Immature natural killer cell (primary cell): ENCODE data around the gene ASIC5. TPM values are rescaled to one million over a fixed set of nuclear protein-coding genes. Genes with fewer than 3 reads are reported as not detected.

Experiments
- DNase-seq, 3 donors: peaks; one replicate each; pipeline ENCODE4 v3.0.0; 2022; ENCODE audit warnings: mixed read lengths in 1 of 3
- H3K27ac Mint-ChIP-seq, 6 donors: one replicate each; pipeline ENCODE4 v1.8.0; 2020; ENCODE audit warnings: mixed read lengths in 6 of 6, mild to moderate bottlenecking in 5 of 6, inconsistent platforms in 4 of 6, moderate library complexity in 3 of 6
- H3K27me3 Mint-ChIP-seq, 3 donors: one replicate each; pipeline ENCODE4 v1.8.0; 2020 to 2021; ENCODE audit warnings: low read depth in 3 of 3, mild to moderate bottlenecking in 3 of 3, mixed read lengths in 3 of 3, moderate library complexity in 3 of 3, inconsistent platforms in 1 of 3
- H3K36me3 Mint-ChIP-seq, 3 donors: one replicate each; pipeline ENCODE4 v1.8.0; 2020; ENCODE audit warnings: mixed read lengths in 3 of 3, inconsistent platforms in 2 of 3, mild to moderate bottlenecking in 2 of 3
- H3K4me1 Mint-ChIP-seq, 2 donors: one replicate each; pipeline ENCODE4 v1.8.0; 2020; ENCODE audit warnings: inconsistent platforms in 2 of 2, mild to moderate bottlenecking in 2 of 2, mixed read lengths in 2 of 2, moderate library complexity in 1 of 2
- H3K4me3 Mint-ChIP-seq, 5 donors: one replicate each; pipeline ENCODE4 v1.8.0; 2020; ENCODE audit warnings: mild to moderate bottlenecking in 5 of 5, mixed read lengths in 5 of 5, inconsistent platforms in 3 of 5, moderate library complexity in 3 of 5
- H3K9me3 Mint-ChIP-seq, 6 donors: one replicate each; pipeline ENCODE4 v1.8.0; 2020; ENCODE audit warnings: mild to moderate bottlenecking in 6 of 6, mixed read lengths in 6 of 6, inconsistent platforms in 4 of 6, moderate library complexity in 3 of 6
- polyA plus RNA-seq, 3 donors: library from polyadenylated mRNA; unstranded; fragments of 300-500 nt; fragmentation: Illumina TruSeq; gene quantifications; one replicate each; pipeline ENCODE4 v1.2.3, GENCODE V29; 2021

ASIC5 gene
- polyA plus RNA-seq, 3 donors from 2014 or later = not detected

DNA sequence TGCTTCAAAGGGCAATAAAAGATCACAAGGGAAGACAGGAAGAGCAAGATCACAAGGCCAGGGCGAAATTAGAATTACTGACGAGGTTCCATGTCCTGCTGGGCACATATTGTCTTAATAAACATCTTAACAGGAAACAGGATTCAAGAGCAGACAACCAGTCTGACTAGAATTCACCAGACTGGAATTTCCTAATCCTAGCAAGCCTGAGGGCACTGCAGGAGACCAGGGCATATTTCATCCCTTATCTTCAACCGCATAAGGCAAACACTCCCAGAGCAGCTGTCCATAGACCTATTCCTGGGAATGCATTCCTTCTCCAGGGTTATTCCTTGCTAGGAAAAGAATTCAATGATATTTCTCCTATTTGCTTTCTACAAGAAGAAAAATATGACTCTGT is 25.0 kb upstream of the ASIC5 start:
- H3K27me3 Mint-ChIP-seq = peaks cover 0 to 12% (median 2%) of the 10 kb centered on the region in 3 donors
- H3K4me3 Mint-ChIP-seq = no peak overlapping the region
- no peak overlapping the region for H3K27ac Mint-ChIP-seq
- H3K4me1 Mint-ChIP-seq = no peaks in the 10 kb centered on the region
- no peak for DNase-seq
- peaks cover 0 to 8% (median 5%) of the 10 kb centered on the region in 6 donors for H3K9me3 Mint-ChIP-seq
- no peaks in the 10 kb centered on the region for H3K36me3 Mint-ChIP-seq

DNA sequence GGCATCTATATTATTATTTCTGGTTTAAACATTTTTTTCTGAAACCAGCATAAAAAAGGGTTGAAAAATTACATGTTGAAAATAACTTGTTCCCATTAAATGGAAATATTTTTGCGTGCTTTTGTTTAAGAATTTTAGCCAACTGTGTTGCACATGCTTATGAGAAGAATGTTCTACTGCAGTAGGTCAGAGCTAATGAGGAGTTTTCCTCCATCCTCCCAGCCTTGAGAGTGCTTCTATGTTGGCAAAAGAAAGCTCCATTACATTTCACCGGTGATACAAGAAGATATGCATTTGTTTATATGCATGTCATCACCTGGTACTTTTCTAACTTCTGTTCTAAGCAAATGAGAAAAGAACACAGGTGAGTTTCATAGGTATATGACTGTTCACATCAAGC is 23.9 kb upstream of the ASIC5 start:
- no peaks in the 10 kb centered on the region for H3K36me3 Mint-ChIP-seq
- DNase-seq = no peak
- H3K9me3 Mint-ChIP-seq = peaks cover 0 to 8% (median 4%) of the 10 kb centered on the region in 6 donors
- H3K4me1 Mint-ChIP-seq = no peaks in the 10 kb centered on the region
- H3K27ac Mint-ChIP-seq = no peak overlapping the region
- H3K27me3 Mint-ChIP-seq = peaks cover 0 to 12% (median 2%) of the 10 kb centered on the region in 3 donors
- no peak overlapping the region for H3K4me3 Mint-ChIP-seq

DNA sequence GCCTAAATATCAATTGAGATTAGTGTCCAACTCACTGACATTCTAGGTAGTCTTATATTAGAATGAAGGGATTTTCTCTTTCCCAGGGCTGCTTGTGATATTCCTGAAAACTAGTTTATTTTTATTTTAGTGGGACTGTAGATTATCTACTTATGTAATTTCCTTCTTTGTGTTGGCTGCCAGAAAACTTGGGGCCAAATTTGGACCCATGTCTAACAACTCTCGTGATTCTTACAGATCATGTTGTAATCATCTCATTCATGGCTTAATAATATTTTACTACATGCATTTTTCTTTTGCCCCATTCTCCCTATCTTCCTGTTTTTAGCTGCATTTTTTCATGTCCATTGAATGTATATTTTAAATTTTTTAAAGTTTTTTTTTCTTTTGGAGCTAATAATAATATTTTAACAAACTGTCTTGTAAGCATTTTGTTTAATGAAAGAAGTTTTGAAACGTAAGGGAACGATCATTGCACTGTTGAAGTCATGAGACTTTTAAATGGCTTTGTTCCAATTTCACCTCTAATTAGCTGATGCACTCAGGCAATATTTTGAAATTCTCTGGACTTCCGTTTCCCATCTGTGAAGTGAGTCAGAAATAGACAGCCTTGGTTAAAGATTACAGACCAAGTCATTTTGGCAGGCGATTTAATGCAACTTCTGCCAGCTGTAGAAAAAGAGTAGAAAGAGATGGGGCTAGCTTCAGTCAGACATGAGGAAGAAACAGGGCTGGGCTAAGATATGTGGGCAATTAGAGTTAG is 23.1 kb upstream of the ASIC5 start:
- DNase-seq = no peak
- no peak overlapping the region for H3K27ac Mint-ChIP-seq
- H3K27me3 Mint-ChIP-seq = peaks cover 0 to 12% (median 2%) of the 10 kb centered on the region in 3 donors
- H3K36me3 Mint-ChIP-seq = no peaks in the 10 kb centered on the region
- H3K4me3 Mint-ChIP-seq = no peak overlapping the region
- peaks cover 0 to 8% (median 4%) of the 10 kb centered on the region in 6 donors for H3K9me3 Mint-ChIP-seq
- H3K4me1 Mint-ChIP-seq = no peaks in the 10 kb centered on the region

DNA sequence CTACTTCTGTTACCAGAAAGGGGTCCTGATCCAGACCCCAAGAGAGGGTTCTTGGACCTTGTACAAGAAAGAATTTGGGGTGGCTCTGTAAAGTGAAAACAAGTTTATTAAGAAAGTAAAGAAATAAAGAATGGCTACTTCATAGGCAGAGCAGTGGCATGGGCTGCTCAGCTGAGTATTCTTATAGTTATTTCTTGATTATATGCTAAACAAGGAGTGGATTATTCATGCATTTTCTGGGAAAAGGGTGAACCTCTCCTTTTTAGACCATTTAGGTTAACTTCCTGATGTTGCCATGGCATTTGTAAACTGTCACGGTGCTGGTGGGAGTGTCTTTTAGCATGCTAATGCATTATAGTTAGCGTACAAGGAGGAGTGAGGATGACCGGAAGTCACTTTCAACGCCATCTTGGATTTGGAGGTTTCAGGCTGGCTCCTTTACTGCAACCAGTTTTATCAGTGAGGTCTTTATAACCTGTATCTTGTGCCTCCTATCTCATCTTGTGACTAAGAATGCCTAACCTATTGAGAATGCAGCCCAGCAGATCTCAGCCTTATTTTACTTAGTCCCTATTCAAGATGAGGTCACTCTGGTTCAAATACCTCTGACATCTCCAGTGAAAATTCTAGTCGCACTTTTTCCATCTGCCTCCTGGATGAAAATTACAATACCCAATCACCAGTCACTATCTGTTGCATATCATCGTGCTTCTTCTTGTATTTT is 21.9 kb upstream of the ASIC5 start:
- Mint-ChIP-seq H3K36me3 (no peaks in the 10 kb centered on the region), H3K27ac (no peak overlapping the region), H3K9me3 (peaks cover 0 to 8% (median 2%) of the 10 kb centered on the region in 6 donors), H3K27me3 (peaks cover 0 to 12% (median 4%) of the 10 kb centered on the region in 3 donors), H3K4me1 (no peaks in the 10 kb centered on the region), H3K4me3 (no peak overlapping the region)
- DNase-seq = no peak

DNA sequence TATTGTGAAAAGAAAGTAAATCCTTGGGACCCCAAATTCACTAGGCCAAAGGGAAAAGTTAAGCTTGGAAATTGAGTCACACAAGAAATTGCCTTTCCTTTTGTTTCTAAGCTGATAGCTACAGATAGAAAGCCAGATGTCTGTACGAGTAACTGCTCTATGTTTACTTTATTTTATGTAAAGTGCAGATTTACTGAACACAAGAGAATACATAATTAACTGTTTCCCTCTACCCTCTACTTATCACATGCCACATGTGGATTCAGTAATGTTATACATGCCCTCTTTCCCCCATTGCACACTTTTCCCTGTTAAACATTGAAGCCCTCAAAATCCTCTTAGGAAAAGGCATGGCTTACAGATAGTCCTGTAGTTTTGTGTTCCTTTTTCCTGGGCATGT is 21.0 kb upstream of the ASIC5 start:
- Mint-ChIP-seq H3K36me3 (no peaks in the 10 kb centered on the region), H3K27me3 (peaks cover 0 to 8% (median 3%) of the 10 kb centered on the region in 3 donors), H3K27ac (no peak overlapping the region), H3K4me1 (no peaks in the 10 kb centered on the region), H3K4me3 (no peak overlapping the region), H3K9me3 (peaks cover 0 to 8% (median 2%) of the 10 kb centered on the region in 6 donors)
- no peak for DNase-seq

DNA sequence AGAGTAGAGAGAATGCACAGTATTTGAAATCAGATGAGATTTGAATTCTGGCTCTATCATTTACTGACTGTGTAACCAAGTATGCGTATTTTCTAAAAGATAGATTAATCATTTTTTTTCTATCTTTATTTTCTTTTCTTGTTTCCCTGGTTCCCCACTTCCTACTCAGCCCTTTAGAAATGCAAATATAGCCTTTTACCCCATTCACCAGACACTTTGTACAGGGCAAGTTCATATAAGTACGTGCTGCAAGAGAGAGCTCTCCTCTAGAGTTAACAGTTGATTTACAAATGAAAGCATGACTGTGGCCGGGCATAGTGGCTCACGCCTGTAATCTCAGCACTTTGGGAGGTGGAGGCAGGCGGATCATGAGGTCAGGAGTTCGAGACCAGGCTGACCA is 19.6 kb upstream of the ASIC5 start:
- no peak for DNase-seq
- H3K4me1 Mint-ChIP-seq = no peaks in the 10 kb centered on the region
- H3K4me3 Mint-ChIP-seq = no peak overlapping the region
- peaks cover 0 to 6% (median 0%) of the 10 kb centered on the region in 6 donors for H3K9me3 Mint-ChIP-seq
- peaks cover 0 to 4% (median 3%) of the 10 kb centered on the region in 3 donors for H3K27me3 Mint-ChIP-seq
- no peaks in the 10 kb centered on the region for H3K36me3 Mint-ChIP-seq
- no peak overlapping the region for H3K27ac Mint-ChIP-seq

DNA sequence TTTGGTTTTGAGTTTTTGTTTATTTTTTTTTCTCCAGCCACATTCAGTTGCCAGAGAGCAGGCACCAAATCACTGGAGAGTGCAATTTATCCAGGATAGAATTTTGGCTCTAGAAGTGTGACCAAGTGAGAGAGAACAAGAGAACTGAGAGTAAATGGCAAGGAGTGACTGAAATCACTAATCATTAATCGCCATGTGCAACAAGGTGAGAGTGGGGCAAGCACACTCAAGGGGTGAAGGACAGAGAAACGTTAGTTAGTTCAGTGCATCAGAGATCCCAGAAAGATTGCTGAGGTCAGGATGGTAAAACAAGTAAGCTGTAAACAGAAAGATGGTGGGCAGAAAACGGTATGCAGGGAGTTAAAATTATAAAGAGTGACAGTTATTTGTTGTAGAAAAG is 17.8 kb upstream of the ASIC5 start:
- Mint-ChIP-seq H3K36me3 (no peaks in the 10 kb centered on the region), H3K4me3 (no peak overlapping the region), H3K9me3 (peaks cover 0 to 7% (median under 1%) of the 10 kb centered on the region in 6 donors), H3K27ac (no peak overlapping the region), H3K4me1 (no peaks in the 10 kb centered on the region), H3K27me3 (peaks cover 0 to 3% (median 2%) of the 10 kb centered on the region in 3 donors)
- DNase-seq = no peak

DNA sequence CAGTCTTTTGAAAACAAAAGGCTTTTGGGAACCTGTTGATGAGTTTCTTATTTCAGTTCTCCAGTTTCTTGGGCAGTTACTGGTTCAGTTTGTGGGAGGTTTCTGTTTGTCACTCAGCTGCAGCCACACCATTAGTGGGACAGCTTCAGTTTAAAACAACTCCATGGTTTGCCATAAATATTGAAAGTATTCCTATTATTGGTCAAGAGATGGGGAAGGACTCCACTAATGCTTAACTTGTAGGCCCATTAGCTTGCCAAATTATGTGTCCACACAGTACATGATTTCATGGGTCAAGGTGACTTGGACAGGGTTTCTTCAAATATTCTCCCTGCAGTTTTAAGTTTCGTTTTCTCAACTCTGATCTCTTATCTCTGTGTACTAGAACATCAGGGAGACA is 15.5 kb upstream of the ASIC5 start:
- DNase-seq = no peak
- no peaks in the 10 kb centered on the region for H3K36me3 Mint-ChIP-seq
- no peak overlapping the region for H3K27ac Mint-ChIP-seq
- peaks cover 2 to 7% (median 2%) of the 10 kb centered on the region in 3 donors for H3K27me3 Mint-ChIP-seq
- H3K9me3 Mint-ChIP-seq = peaks cover 0 to 20% (median 11%) of the 10 kb centered on the region in 6 donors
- no peaks in the 10 kb centered on the region for H3K4me1 Mint-ChIP-seq
- no peak overlapping the region for H3K4me3 Mint-ChIP-seq

DNA sequence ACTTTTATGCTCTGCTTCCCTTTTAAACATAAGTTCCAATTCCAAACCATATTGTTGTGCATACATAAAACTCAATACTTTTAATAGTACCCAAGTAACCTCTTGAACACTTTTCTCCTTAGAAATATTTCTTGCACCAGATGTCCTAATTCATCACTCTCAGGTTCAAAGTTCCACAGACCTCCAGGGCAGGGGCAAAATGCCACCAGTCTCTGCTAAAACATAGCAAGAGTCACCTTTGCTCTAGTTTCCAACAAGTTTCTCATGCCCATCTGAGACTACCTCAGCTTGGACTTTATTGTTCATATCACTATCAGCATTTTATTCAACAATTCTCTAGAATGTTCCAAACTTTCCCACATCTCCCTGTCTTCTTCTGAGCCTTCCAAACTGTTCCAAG is 13.7 kb upstream of the ASIC5 start:
- Mint-ChIP-seq H3K4me1 (no peaks in the 10 kb centered on the region), H3K4me3 (no peak overlapping the region), H3K9me3 (peaks cover 4 to 31% (median 11%) of the 10 kb centered on the region in 6 donors), H3K27ac (no peak overlapping the region), H3K36me3 (peaks cover 0 to 3% (median 0%) of the 10 kb centered on the region in 3 donors), H3K27me3 (peaks cover 2 to 7% (median 2%) of the 10 kb centered on the region in 3 donors)
- DNase-seq = no peak

DNA sequence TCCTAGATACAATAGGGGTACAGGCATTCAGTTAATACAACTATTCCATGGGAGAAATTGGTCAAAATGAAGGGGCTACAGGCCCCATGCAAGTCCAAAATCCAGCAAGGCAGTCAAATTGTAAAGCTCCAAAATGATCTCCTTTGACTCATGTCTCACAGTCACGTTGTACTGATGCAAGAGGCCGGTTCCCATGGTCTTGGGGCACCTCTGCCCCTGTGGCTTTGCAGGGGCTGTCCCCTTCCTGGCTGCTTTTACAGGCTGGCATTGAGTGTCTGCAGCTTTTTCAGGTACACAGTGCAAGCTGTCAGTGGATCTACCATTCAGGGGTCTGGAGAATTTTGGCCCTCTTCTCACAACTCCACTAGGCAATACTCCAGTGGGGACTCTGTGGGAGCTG is 12.5 kb upstream of the ASIC5 start:
- H3K4me1 Mint-ChIP-seq = no peaks in the 10 kb centered on the region
- H3K9me3 Mint-ChIP-seq = peaks cover 4 to 31% (median 11%) of the 10 kb centered on the region in 6 donors
- H3K27ac Mint-ChIP-seq = no peak overlapping the region
- peaks cover 0 to 3% (median 0%) of the 10 kb centered on the region in 3 donors for H3K36me3 Mint-ChIP-seq
- no peak overlapping the region for H3K4me3 Mint-ChIP-seq
- DNase-seq = no peak
- H3K27me3 Mint-ChIP-seq = peaks cover 2 to 4% (median 2%) of the 10 kb centered on the region in 3 donors

DNA sequence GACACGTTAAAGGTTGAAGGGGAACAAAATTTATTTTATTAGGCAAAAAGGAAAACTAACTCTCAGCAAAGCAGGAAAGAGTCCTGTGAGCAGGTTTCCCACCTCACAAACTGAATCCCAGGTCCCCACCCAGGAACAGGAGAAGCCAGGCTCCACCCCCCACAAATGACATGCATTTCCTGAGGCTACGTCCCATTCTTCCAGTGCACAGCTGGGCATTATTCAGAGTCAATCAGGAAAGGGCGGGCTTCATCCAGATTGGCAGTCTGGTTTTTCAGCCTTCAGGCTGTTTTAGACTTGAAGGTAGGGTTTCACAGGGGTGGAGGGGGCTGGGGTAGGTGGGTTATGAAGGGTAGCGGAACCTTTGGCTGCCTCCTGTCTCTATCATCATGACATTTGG is 11.9 kb upstream of the ASIC5 start:
- Mint-ChIP-seq H3K4me3 (no peak overlapping the region), H3K36me3 (peaks cover 0 to 3% (median 0%) of the 10 kb centered on the region in 3 donors), H3K4me1 (no peaks in the 10 kb centered on the region), H3K27me3 (peaks cover 2 to 4% (median 2%) of the 10 kb centered on the region in 3 donors), H3K27ac (no peak overlapping the region), H3K9me3 (peaks cover 4 to 31% (median 11%) of the 10 kb centered on the region in 6 donors)
- DNase-seq = no peak

DNA sequence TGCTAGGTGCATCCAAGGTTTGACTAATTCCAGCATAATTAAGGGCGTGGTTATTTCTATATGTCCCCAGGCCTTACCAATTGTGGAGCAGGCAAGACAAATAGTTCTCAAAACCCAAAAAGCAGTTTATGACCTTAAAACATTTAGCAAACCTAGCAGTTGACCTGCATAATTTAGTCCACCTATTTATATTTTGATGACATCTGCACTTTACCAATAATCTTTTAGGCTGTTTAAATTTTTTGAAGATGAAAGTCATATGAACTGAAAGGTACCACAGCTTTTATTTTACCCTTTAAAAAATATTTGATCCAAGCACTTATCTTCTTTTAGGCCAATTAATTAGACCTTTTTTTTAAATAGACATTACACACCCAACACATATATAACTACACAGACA is 9.8 kb upstream of the ASIC5 start:
- H3K27me3 Mint-ChIP-seq = peaks cover 0 to 6% (median 2%) of the 10 kb centered on the region in 3 donors
- H3K36me3 Mint-ChIP-seq = peaks cover 0 to 3% (median 0%) of the 10 kb centered on the region in 3 donors
- no peak overlapping the region for H3K27ac Mint-ChIP-seq

DNA sequence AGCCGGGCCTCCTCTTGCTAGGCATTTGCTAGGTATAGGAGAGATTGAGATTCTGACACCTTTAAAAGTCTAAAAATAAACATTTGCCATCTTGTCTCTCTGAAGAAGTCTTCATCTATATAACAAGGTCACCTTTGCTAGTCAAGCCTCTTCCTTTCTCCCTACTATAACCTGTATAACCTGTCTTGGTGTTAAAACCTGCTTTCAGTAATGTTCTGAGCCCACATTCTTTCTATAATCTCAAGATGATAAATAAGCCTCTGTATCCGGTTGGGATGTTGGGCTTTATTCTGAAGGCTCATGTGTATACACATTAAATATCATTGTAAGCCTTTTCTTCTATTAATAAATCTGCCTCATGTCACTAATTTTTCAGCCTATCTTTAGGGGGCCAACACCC is 10.2 kb downstream of the ASIC5 start:
- Mint-ChIP-seq H3K36me3 (no peaks in the 10 kb centered on the region), H3K4me3 (no peak overlapping the region), H3K9me3 (no peaks in the 10 kb centered on the region), H3K4me1 (no peaks in the 10 kb centered on the region), H3K27ac (no peak overlapping the region), H3K27me3 (peaks cover 0 to 2% (median 0%) of the 10 kb centered on the region in 3 donors)
- no peak for DNase-seq

More for the DNA sequence above, 9.8 kb upstream of the ASIC5 start:
- peaks cover 4 to 31% (median 11%) of the 10 kb centered on the region in 6 donors for H3K9me3 Mint-ChIP-seq
- no peak for DNase-seq
- no peak overlapping the region for H3K4me3 Mint-ChIP-seq
- no peaks in the 10 kb centered on the region for H3K4me1 Mint-ChIP-seq

DNA sequence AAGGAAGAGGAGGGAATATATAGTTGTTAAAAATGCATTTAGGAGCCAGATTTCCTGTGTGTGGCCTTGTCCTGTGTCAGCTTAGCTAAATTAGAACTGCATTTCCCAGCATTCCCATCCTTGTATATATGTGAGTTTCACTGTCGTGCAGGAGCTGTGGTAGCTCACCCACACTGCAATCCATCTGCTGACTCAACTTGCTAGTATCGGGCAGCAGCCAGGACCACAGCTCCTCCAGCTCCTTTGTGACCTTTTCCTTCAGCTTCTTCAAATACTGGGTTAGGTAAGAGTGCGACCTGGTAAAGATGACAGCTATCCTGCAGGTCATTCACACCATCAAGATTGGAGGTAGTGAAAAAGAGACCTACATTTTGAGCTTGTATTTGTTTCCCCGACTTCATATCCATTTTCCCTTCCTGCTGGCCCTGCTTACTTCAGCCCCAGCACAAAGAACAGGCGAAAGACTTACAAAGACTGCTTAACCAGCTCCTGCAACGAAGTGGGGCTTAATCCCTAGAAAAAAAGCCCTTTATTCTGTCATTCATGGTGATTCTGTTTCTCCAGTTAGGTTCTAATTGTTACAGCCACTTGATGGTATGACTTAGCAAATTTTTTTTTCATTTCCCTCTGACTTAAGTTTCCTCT is 11.4 kb downstream of the ASIC5 start:
- Mint-ChIP-seq H3K4me1 (no peaks in the 10 kb centered on the region), H3K27me3 (peaks cover 0 to 2% (median 0%) of the 10 kb centered on the region in 3 donors), H3K36me3 (peaks cover 0 to 4% (median 0%) of the 10 kb centered on the region in 3 donors), H3K4me3 (no peak overlapping the region), H3K9me3 (peaks cover 0 to 7% (median under 1%) of the 10 kb centered on the region in 6 donors), H3K27ac (no peak overlapping the region)
- DNase-seq = no peak
